Measurements from ENCODE around the gene ARHGAP15.
A peak's percentile ranks its signal among the peaks of the same experiment; 100 is the strongest.
"Not testable (repeated sequence)": the region's sequence is repeated elsewhere in the genome, so short reads cannot be mapped to it uniquely, and the experiment has no call there.

Gene ARHGAP15

GRCh38 chr2:143128681-143129580 lies at the start of gene ARHGAP15:
Gene ARHGAP15 (plus strand): TSS chr2:143129419.
- DNase-seq (ENCODE audit: low spot score): no peak

- no peak for DNase-seq (ENCODE audit: low spot score)
Measured at GRCh38 chr2:143081616-143082015, 47.6 kb upstream of the ARHGAP15 start.

GRCh38 chr2:143083636-143084035 lies 45.6 kb upstream of the ARHGAP15 start:
- DNase-seq (ENCODE audit: low spot score): no peak

GRCh38 chr2:143084462-143084861 lies 44.8 kb upstream of the ARHGAP15 start:
- DNase-seq (ENCODE audit: low spot score): no peak

- DNase-seq (ENCODE audit: low spot score): no peak
Measured at GRCh38 chr2:143085125-143085784, 44.0 kb upstream of the ARHGAP15 start.

GRCh38 chr2:143087033-143087432 lies 42.2 kb upstream of the ARHGAP15 start:
- no peak for DNase-seq (ENCODE audit: low spot score)

- DNase-seq (ENCODE audit: low spot score): no peak
Measured at GRCh38 chr2:143088388-143088787, 40.8 kb upstream of the ARHGAP15 start.

GRCh38 chr2:143089520-143089919 lies 39.7 kb upstream of the ARHGAP15 start:
- not testable (repeated sequence) for DNase-seq (ENCODE audit: low spot score)

- peak; percentile 13 for DNase-seq (ENCODE audit: low spot score)
Measured at GRCh38 chr2:143110758-143111428, 18.3 kb upstream of the ARHGAP15 start.

GRCh38 chr2:143117225-143117624 lies 12.0 kb upstream of the ARHGAP15 start:
- no peak for DNase-seq (ENCODE audit: low spot score)

GRCh38 chr2:143121079-143121478 lies 8.1 kb upstream of the ARHGAP15 start:
- DNase-seq (ENCODE audit: low spot score): no peak

GRCh38 chr2:143121957-143122356 lies 7.3 kb upstream of the ARHGAP15 start:
- no peak for DNase-seq (ENCODE audit: low spot score)

GRCh38 chr2:143123911-143124310 lies 5.3 kb upstream of the ARHGAP15 start:
- DNase-seq (ENCODE audit: low spot score): no peak

- DNase-seq (ENCODE audit: low spot score): no peak
Measured at GRCh38 chr2:143124445-143124844, 4.8 kb upstream of the ARHGAP15 start.

- no peak for DNase-seq (ENCODE audit: low spot score)
Measured at GRCh38 chr2:143125717-143126116, 3.5 kb upstream of the ARHGAP15 start.

- no peak for DNase-seq (ENCODE audit: low spot score)
Measured at GRCh38 chr2:143132355-143132754, 3.1 kb downstream of the ARHGAP15 start.

- DNase-seq (ENCODE audit: low spot score): no peak
Measured at GRCh38 chr2:143133783-143134182, 4.6 kb downstream of the ARHGAP15 start.

- no peak for DNase-seq (ENCODE audit: low spot score)
Measured at GRCh38 chr2:143138292-143138691, 9.1 kb downstream of the ARHGAP15 start.

- no peak for DNase-seq (ENCODE audit: low spot score)
Measured at GRCh38 chr2:143139835-143140393, 10.7 kb downstream of the ARHGAP15 start.

- no peak for DNase-seq (ENCODE audit: low spot score)
Measured at GRCh38 chr2:143140864-143141661, 11.8 kb downstream of the ARHGAP15 start.

GRCh38 chr2:143142598-143142997 lies 13.4 kb downstream of the ARHGAP15 start:
- DNase-seq (ENCODE audit: low spot score): no peak

All from HuH-7.5 (cell line).